SK-N-SH treated with all-trans-retinoic acid at 6 μM for 48 hours (cell line): ENCODE measurements around the gene DMD.

ENCODE experiments used
- ESRRG ChIP-seq: fragments of 250-450 bp; sonication (Bioruptor Pico); IDR thresholded peaks from 2 replicates; pipeline ENCODE4 v1.6.1; 2021; ENCODE audit warnings: mild to moderate bottlenecking
- PPARA ChIP-seq: fragments of 250-450 bp; sonication (Bioruptor Pico); IDR thresholded peaks from 2 replicates; pipeline ENCODE4 v1.5.0; 2020; ENCODE audit warnings: mild to moderate bottlenecking, borderline replicate concordance
- RARB ChIP-seq: fragments of 250-450 bp; sonication (Bioruptor Pico); IDR thresholded peaks from 2 replicates; pipeline ENCODE4 v1.8.0; 2021; ENCODE audit warnings: mild to moderate bottlenecking, moderate library complexity
- SNAI2 ChIP-seq: fragments of 250-450 bp; sonication (Bioruptor Pico); IDR thresholded peaks from 2 replicates; pipeline ENCODE4 v1.5.0; 2020; ENCODE audit warnings: mild to moderate bottlenecking, moderate library complexity
- TCF4 ChIP-seq: fragments of 250-450 bp; sonication (Bioruptor Pico); IDR thresholded peaks from 2 replicates; pipeline ENCODE4 v1.8.0; 2021; ENCODE audit warnings: mild to moderate bottlenecking, moderate library complexity, borderline replicate concordance
- ZFP3 ChIP-seq: fragments of 250-450 bp; sonication (Bioruptor Pico); IDR thresholded peaks from 2 replicates; pipeline ENCODE4 v1.5.0; 2020; ENCODE audit warnings: mild to moderate bottlenecking, moderate library complexity
- ZFP30 ChIP-seq: fragments of 450-650 bp; formaldehyde crosslinking; IDR thresholded peaks from 2 replicates; pipeline ENCODE4 v1.5.0; 2022; ENCODE audit warnings: mild to moderate bottlenecking, moderate library complexity
- ZNF565 ChIP-seq: fragments of 450-650 bp; formaldehyde crosslinking; conservative IDR thresholded peaks from 2 replicates; pipeline ENCODE4 v1.5.0; 2020; ENCODE audit warnings: low read depth, mild to moderate bottlenecking, moderate library complexity
- ZNF8 ChIP-seq: fragments of 450-650 bp; formaldehyde crosslinking; IDR thresholded peaks from 2 replicates; pipeline ENCODE4 v1.5.0; 2020; ENCODE audit warnings: mild to moderate bottlenecking, moderate library complexity
- TF ChIP-seq, protein P1 (sequence below): fragments of 250-450 bp; sonication (Bioruptor Pico); IDR thresholded peaks from 2 replicates; pipeline ENCODE4 v1.5.1; 2021; ENCODE audit warnings: mild to moderate bottlenecking, moderate library complexity
- TF ChIP-seq, protein P2 (sequence below): fragments of 250-450 bp; sonication (Bioruptor Pico); IDR thresholded peaks from 2 replicates; pipeline ENCODE4 v1.5.1; 2020; ENCODE audit warnings: low read depth, mild to moderate bottlenecking, moderate library complexity

DNA sequence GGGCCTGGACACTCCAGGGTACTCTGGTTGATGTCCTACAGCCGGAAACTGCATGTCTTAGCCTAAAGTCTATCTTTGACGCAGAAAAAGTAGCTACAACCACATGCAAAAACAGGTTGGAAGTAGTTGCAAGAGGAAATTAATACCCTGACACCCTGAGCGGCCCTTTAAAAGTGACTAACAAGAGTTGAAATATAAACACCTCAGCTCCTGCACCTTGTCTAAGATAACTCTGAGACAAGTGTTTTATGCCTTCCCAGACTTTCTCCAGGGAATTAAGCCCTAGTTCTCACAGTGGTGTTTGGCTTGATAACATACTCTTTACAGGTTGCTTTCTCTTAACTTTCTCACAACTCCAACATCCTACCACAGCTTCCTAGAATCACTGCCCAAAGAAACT, 943.1 kb downstream of the DMD start:
- TF ChIP-seq TCF4: no peak
- no peak for TF ChIP-seq ZFP30
- TF ChIP-seq, protein P1, sequence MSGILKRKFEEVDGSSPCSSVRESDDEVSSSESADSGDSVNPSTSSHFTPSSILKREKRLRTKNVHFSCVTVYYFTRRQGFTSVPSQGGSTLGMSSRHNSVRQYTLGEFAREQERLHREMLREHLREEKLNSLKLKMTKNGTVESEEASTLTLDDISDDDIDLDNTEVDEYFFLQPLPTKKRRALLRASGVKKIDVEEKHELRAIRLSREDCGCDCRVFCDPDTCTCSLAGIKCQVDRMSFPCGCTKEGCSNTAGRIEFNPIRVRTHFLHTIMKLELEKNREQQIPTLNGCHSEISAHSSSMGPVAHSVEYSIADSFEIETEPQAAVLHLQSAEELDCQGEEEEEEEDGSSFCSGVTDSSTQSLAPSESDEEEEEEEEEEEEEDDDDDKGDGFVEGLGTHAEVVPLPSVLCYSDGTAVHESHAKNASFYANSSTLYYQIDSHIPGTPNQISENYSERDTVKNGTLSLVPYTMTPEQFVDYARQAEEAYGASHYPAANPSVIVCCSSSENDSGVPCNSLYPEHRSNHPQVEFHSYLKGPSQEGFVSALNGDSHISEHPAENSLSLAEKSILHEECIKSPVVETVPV (CRISPR knock-in tag): no peak
- no peak for TF ChIP-seq PPARA (CRISPR knock-in tag)
- TF ChIP-seq SNAI2: no peak
- TF ChIP-seq ESRRG: no peak
- TF ChIP-seq ZFP3: no peak
- no peak for TF ChIP-seq RARB (CRISPR knock-in tag)
- no peak for TF ChIP-seq ZNF8
- no peak for TF ChIP-seq ZNF565 (CRISPR knock-in tag)
- TF ChIP-seq, protein P2, sequence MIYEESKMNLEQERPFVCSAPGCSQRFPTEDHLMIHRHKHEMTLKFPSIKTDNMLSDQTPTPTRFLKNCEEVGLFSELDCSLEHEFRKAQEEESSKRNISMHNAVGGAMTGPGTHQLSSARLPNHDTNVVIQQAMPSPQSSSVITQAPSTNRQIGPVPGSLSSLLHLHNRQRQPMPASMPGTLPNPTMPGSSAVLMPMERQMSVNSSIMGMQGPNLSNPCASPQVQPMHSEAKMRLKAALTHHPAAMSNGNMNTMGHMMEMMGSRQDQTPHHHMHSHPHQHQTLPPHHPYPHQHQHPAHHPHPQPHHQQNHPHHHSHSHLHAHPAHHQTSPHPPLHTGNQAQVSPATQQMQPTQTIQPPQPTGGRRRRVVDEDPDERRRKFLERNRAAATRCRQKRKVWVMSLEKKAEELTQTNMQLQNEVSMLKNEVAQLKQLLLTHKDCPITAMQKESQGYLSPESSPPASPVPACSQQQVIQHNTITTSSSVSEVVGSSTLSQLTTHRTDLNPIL: no peak
